CD4-positive, alpha-beta T cell treated with Interleukin-10 for 1 hour (primary cell): Measurements from ENCODE around the gene TBC1D14.

Experiments
- DNase-seq: peaks from one replicate; pipeline ENCODE4 v3.0.0-alpha.2; 2020

TBC1D14 gene

GRCh38 chr4:7049295-7049694, 139.7 kb downstream of the TBC1D14 start:
- DNase-seq: no peak

DNA sequence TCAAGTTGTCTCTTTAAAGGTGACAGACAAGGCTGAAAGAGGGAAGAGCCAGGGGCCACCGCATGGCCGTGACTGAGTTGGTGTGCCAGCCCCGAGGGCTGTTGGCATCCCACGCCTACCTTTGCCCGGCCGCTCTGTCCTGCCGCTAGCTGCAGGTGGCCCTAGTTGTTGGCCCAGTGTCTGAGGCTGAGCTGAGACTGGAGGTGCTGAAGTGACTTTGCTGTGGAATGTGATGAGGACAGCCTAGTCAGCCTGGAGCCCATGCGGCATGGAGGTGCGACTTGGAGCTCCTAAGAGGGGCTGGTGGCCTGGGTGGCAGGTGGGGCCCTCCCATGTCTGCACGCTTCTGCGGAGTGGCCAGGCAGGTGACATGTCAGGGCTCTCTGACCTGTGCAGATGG, 140.1 kb downstream of the TBC1D14 start:
- no peak for DNase-seq

DNA sequence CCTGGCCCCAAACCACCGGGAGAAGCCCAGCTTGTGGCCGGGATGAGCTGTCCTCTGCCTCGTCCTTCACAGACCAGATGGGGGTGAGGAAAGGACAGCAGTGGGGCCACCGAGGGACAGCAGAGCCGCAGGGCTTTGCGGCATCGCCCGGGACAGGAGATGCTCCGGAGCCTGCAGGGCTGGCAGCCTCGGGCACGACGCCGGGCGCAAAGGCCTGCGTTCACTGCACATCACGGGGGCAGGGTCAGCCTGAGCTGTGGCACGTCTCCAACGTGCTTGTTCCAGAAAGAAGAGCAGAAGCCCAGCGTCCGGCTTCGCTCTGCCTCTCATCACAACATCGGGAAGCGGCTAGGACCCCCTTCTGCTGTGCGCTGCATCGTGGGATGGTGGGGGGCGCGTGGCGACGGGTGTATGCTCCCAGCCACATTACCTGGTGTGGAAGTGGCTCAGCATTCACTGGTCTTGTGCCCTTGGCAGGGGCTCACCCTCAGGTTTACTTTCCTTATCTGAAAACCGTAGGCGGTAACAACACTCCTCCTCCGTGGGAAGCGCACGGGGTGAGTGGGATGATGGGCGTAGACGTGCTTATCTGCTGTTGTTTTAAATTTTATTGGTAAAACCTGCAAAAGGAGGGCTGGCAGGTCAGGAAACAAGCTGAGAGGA, 141.0 kb downstream of the TBC1D14 start:
- DNase-seq: no peak

DNA sequence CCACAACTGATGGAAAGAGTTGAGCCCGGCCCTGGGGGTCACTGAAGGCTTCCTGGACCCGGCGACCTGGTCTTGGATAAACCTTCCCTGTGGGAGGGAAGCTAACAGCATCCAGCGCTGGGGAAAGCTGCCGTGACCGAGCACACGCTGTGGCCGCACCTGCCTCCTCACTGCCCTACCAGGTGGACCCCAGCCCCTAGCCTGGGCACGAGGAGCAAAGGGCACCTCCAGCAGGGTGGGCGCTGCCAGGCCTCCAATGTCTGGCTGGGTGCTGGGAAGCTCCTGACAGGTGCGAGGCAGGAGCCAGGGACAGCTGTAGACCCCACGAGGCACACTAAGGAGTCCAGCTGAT, 141.5 kb downstream of the TBC1D14 start:
- no peak for DNase-seq

- DNase-seq: no peak
Measured at GRCh38 chr4:7051905-7052304, 142.3 kb downstream of the TBC1D14 start.

GRCh38 chr4:7052313-7052712, 142.7 kb downstream of the TBC1D14 start:
- DNase-seq: no peak

- peak; percentile 8 for DNase-seq
Measured at GRCh38 chr4:7052923-7053715, 143.5 kb downstream of the TBC1D14 start.

DNA sequence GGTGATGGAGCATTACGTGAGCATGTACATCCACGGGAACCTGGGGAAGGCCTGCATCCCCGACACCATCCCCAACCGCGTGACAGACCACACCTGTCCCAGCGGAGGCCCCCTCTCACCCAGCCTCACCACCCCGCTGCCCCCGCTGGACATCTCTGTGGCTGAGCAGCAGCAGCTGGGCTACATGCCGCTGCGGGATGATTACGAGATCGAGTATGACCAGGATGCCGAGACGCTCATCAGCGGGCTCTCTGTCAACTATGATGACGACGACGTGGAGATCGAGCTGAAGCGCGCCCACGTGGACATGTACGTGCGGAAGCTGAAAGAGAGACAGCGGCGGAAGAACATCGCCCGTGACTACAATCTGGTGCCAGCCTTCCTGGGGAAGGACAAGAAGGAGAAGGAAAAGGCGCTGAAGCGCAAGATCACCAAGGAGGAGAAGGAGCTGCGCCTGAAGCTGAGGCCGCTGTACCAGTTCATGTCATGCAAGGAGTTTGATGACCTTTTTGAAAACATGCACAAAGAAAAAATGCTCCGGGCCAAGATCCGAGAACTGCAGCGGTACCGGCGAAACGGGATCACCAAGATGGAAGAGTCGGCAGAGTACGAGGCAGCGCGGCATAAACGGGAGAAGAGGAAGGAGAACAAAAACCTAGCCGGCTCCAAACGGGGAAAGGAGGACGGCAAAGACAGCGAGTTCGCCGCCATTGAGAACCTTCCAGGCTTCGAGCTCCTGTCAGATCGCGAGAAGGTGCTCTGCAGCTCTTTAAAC, 144.7 kb downstream of the TBC1D14 start:
- DNase-seq: no peak

DNA sequence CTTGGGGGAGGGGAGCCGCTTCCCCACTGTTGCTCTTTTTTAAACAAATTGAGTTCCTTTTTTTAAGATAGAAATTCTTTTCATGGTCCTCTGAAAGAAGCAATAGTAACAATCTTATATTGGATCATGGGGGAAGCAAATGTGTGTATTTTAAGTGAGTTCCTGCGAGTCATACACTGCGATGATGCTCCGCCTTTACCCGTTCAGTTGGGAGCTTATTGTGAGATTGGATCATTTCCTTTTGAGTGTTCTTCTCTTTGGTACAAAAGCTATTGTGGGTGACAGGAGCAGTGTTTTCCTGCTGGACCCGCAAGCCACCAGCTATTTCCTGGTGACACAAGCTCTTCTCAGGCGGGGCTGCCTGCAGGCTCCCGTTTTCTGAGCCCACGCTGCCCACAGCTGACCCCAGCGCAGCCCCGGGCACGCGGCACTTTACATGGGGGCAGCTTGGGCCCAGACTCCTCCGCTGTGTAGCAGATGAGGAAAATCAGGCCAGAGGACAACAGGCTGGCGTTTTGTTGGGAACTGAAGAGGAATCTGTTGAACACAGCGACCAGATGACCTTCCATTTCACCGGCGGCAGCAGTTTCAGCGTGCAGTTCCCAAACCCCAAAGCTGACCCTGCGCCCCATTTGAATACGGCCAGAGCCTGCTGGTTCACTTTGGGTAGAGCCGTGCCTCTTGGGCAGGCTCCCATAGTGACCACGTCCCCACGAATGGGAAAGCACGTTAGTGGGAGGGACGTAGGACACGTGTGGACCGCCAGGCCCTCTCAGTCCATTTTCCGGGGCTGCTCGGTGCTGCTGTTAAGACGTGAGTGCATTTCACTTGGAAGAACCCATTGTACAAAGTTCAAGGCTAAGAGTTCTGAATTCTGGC, 145.7 kb downstream of the TBC1D14 start:
- no peak for DNase-seq

GRCh38 chr4:7055990-7056325, 146.3 kb downstream of the TBC1D14 start:
- no peak for DNase-seq

- no peak for DNase-seq
Measured at GRCh38 chr4:7058792-7059191, 149.2 kb downstream of the TBC1D14 start.

- no peak for DNase-seq
Measured at GRCh38 chr4:7059662-7060061, 150.0 kb downstream of the TBC1D14 start.

- DNase-seq: no peak
Measured at GRCh38 chr4:7060346-7061150, 150.9 kb downstream of the TBC1D14 start.

DNA sequence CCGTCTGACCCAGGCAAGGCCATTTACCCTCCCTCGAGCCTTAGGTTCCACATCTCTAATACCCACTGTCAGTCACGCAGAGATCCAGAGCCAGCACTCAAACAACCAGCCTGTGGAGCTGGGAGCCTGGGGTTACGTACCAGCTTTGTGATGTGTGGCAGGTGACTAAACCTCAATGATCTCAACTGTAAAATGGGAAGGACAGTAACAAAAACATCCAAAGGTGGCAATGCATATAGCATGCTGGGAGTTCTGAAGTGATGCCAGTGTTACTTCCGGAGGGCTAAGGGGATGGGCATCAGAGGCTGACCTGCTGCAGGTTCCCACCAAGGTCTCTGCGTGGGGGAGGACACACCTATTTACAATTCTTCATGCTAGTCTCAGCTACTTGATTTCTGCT, 152.2 kb downstream of the TBC1D14 start:
- no peak for DNase-seq

GRCh38 chr4:7062816-7063215, 153.2 kb downstream of the TBC1D14 start:
- no peak for DNase-seq

DNA sequence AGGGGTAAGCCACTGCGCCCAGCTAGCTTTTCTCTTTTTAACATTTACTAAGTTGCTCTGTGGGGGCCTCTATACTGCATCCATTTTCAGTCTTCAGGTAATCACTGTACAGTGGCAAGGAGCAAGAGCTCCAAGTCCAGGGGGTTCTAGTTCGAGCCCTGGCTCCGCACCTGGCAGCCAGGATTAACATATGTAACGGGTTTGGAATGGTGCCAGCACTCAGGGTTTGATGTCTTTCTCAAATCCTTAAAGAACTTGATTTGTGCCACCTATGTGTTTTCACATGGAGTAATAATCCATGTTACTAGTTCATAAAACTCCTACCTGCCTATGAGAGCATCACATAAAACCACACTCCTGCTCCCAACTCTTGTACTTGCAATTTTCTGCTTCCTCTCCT, 153.7 kb downstream of the TBC1D14 start:
- no peak for DNase-seq

- DNase-seq: no peak
Measured at GRCh38 chr4:7066006-7066405, 156.4 kb downstream of the TBC1D14 start.

DNA sequence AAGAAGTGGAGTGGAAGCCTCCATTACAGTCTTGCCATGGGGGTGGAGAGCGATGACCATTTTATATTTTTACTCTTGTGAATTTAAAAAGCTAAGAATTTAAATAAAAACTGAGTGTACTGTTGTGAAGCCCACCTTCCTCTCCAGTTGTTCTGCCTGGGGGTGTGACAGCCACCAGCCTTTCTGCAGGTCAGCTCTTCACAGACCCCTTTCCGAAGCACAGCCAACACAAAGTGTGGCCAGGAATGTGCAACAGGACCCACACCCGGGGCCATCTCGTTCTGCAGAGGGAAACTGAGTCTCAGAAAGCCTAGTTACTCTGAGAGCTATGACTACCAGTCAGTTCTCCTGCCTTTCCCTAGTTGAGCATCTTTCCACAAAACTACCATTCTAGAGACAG, 156.9 kb downstream of the TBC1D14 start:
- DNase-seq: no peak

- DNase-seq: no peak
Measured at GRCh38 chr4:7067126-7067451, 157.5 kb downstream of the TBC1D14 start.

DNA sequence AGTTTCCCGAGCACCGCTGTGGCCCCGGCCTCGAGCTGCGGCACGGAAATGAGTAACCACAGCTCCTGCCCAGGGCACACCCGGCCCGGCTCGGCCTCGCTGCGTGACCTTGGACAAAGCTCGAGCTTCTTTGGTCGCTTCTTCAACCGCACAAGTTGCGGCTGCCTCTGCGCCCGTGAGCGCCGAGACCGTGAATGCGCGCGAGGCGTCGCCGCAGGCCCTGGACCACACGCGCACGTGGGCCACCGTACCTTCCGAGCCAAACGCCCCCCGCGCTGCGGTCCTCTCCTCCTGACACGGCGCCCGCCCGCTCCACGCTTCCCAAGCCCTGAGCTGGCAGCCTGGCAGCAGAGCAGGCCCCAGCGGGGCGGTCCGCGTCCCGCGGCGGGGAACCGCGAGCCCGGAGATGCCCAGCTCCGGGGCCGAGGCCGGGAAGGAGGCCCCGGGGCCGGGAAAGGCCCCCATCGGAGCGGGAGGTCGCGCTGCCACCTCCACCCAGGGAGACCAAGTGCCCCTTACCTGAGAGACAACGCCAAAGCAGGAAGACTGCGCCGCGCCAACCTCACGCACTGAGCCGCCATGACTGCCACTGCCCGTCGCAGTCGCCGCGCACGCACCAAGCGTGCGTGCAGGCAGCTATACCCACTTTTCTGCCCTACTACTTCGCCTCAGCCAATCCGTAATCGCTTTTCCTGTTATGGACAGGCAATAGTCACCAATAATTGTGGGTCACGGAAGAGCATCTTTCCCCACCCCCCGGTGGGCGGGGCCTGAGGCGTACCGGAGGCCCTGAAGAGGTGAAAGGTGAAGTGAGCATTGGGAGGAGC, 158.0 kb downstream of the TBC1D14 start, which contains the start of gene GRPEL1:
GRPEL1 (minus strand) TSS at position 613 of the 827 bp plus-strand sequence; CDS start at position 581, 32 bp downstream.
- DNase-seq: peak; percentile 100

GRCh38 chr4:7068279-7068842, 158.7 kb downstream of the TBC1D14 start:
- no peak for DNase-seq
